ENCODE results near the gene SLC25A51.

Gene SLC25A51

DNA sequence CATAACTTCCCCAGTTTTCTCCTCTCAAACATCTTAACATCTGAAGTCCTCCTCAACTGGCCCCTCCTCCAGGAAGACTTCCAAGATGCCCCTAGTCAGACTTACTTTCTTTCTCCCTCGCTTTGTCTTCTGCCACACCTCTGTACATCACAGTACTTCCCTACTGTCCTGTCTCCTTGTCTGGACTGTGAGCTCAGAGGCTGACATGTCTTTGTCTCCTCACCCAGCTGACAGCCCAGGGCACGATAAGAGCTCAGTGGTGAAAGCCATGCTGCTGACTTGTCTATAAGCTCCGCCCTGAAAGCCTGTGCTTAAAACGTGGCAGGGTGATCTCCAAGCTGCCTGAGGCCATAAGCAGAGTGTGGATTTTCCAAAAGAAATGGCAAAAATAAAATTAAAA lies 33.0 kb upstream of the SLC25A51 start:
- no peak for DNase-seq

DNA sequence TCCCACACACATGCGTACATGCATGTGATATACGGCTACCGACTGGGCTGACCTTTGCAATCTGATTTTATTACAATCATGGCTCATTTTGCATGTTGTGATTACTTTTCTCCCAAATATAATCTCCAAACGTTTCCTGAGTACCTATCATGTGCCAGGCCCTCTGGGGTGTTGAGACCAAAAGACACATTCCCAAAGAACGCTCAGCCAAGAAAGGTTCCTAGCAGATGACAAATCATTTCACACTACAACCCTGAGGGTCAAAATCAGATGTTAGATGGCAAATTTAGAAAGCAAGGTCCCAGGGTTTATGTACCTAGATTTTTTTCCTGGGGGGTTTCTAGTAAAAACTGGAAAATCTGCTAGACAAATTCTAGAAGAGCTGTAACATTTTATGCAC lies 32.4 kb upstream of the SLC25A51 start:
- DNase-seq, result no peak

DNA sequence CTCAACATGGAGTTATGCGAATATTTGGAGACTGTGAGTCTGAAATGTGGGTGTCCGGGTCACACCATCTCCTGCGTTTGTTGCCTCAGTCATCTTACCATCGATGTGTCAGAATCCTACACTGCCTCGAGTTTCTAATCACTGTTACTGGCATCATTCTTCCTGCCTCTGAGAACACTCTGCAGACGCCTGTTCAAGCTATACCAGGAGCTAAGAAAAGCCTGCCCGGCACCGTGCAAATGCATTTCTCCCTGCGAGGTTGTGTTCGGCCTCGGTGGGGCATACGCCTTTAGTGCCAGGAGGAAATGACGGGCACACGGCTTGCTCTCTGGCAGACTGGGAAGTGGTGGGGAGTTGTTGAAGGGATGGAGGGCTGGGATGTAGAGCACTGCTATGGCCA lies 31.2 kb upstream of the SLC25A51 start:
- DNase-seq, result no peak

- no peak for DNase-seq
These were observed 27.7 kb upstream of the SLC25A51 start for GRCh38 chr9:37931592-37931991.

DNA sequence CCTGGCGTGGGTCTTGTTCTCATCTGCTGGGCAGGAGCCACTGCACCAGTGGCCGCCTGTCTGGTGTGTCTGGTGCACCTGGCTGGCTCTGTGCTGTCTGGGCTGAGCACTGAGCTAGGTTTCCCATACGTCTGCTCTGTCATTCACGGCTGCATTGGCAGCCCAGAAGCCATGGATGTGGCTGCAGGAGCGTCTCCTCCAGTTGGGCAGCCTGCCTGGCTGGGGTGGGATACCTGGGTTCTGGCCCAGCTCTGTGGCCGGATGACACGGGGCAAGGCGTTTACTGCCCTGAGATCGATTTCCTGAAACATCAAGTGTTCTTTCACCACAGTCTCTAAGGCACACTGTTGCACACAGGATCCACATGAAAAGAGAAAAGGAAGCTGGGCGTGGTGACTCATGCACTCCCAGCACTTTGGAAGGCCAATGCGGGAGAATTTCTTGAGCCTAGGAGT lies 25.5 kb upstream of the SLC25A51 start:
- DNase-seq, result no peak

DNA sequence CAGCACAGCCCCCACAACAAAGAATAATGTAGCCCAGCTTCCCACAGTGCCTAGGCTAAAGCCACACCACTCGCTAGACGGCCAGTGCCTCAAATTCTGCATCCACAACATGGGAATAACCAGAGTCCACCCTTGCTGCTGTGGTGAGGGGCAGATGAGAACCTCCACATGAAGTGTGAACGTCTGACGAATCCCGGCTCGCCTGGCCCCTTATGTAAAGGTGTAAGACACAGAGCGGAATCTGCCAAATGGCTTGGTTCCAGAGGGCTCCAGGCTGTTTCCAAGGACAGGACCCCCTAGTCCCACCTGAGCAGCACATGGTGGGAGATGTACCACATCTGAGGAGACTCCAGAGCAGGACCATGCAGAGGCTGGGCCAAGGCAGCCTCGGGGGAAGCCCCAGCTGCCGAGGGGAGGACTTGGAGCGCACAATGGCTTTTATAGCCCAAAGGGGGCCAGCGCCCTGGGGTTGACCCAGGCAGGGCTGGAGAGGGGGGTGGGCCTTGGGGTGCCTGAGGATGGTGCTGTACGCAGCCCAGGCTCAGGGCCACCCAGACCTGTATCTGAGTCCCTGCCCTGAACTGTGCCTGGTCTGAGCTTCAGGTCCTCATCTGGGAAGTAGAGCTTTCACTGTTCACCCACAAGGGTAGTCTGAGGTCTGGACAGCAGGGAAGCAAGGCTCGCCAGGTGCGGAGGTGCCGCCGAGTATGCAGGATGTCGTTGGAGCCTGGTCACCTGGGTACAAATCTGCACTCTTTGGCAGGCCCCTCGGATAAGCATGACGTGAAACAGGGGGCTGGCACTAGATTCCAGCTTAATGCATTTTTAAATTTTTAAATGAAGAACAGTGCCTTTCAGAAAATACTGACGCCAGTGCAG lies 24.9 kb upstream of the SLC25A51 start:
- DNase-seq, result no peak

- DNase-seq, result no peak
These were observed 23.9 kb upstream of the SLC25A51 start for GRCh38 chr9:37927601-37928551.

DNA sequence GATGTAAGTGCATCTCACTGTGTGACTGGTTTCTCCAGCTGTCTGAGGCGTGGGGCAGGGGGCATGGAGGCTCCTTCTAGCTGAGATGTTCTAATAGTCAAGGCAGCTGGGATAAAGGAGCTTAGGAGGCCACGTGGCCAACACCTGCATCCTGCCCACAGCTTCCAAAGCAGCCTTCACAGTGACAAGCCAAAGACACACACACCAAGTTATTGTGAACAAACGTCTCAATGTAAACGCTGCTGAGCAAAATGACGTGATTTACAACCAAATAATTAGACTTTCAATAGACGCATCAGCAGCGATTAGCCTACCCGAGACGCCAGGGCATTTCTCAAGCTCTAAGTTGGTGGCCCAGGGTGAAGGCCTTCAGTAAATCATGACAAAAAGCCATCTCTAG lies 23.2 kb upstream of the SLC25A51 start:
- DNase-seq, result no peak

DNA sequence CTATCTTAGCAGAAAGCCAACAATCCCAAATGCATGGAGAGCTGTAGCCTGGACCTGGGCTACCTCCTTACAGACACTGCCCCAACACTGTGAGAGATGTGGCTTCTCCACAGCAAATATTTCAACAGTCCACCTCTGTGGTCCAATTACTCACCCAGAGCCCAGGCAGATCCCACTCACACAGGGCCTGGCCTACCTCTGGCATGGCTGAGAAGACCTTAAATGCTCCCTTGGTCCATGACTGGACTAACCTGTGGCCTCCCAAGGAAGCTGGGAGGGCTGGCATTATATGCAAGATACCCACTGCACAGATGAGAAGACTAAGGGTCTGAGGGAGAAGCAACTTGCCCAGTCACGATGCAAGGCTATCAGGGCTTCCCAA lies 22.8 kb upstream of the SLC25A51 start:
- DNase-seq, result no peak

GRCh38 chr9:37925786-37926736 lies 22.1 kb upstream of the SLC25A51 start:
- DNase-seq, result no peak

GRCh38 chr9:37925006-37925405 lies 21.1 kb upstream of the SLC25A51 start:
- no peak for DNase-seq

GRCh38 chr9:37924538-37924937 lies 20.6 kb upstream of the SLC25A51 start:
- DNase-seq, result no peak

DNA sequence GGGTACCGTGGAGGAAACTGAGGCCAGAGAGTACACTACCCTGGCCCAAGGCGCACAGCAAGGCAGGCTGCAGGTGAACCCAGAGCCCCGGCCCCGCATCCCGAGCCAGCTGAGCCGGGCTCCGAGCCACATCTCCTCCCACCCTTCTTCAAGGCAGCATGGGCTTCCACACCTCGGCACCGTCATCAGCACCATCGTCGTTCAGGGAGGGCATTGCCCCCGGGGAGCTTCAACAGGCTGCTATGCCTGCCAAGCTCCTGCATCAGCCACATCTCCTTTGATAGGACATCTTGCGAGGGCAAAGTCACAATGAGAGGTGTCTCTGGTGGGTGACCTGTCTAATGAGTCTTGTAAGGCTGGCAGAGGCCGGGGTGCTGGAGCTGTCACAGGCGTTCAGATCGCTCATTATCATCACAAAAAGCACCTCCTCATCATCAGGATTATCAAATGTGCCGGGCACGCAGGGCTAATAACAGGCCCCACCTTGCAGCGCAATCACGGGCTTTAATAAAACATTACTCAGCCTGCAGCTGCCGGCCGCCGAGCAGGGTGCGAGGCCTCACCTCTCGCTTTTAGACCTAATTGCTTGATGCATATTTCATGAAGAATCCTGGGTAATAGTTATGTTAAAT lies 20.0 kb upstream of the SLC25A51 start:
- no peak for DNase-seq

DNA sequence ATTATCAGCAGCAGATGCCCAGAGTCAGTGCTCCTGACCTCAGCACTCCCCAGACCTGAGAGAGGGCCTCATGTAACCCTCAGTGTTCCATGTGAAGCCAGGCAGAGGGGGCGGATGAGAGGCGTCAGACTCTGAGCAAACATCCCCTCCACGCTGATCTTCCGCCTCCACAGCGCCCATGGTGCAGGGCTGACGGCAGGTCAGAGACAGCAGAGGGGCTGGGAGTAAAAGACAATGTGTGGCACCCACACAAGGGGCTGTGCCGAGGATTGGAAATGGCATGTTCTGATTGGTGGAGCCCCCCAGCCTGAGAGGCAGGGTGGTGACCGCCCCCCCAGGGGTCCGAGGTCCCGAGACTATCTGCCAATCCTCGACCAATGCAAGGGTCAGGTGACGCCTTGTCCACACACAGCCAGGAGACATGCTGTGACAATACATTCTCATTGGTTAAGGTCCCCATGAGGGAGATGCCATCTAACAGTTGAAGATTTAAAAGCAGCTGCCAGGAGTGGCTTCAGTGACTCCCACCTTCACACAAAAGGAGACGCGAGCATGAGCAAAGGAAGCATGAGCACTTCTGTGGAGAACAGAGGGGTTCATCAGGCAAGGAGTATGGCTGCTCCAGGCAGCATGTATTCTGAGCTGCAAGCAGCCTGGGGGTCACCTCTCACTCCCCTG lies 19.3 kb upstream of the SLC25A51 start:
- DNase-seq, result no peak

DNA sequence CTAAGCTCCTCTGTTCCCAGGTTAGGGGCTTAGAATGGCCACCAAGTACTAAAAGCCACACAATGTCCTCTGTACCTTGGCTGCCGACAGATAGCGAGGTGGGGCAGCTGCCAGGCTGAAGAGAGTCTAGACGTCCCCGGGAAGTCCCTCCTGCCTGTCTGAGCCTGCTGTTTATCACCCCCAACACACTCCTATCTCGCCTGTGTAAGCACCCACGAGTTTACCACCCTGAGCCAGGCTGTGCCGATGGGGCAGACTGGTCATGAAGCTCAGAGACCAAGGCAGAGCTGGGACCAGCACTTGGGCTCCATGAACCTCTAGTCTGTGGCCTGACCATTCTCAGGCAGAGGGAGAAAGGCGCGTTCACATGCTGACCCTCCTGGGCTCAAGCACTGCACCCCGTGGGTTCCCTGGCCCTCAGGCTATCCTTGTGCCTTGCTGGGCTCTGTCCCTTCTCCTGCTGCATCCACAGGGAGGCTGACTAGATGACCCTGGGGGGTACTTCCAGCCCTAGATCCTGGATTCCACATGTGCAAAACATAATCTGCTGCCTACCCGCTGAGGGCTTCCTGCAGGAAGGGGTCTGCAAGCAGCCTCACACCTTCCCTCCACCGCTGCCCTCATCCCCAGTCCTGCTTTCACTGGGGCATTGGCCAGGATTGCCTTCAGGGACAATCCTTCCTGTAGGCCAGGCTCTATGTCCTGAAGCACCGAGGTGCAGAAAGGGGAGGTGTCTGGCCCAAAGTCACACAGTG lies 18.6 kb upstream of the SLC25A51 start:
- no peak for DNase-seq

DNA sequence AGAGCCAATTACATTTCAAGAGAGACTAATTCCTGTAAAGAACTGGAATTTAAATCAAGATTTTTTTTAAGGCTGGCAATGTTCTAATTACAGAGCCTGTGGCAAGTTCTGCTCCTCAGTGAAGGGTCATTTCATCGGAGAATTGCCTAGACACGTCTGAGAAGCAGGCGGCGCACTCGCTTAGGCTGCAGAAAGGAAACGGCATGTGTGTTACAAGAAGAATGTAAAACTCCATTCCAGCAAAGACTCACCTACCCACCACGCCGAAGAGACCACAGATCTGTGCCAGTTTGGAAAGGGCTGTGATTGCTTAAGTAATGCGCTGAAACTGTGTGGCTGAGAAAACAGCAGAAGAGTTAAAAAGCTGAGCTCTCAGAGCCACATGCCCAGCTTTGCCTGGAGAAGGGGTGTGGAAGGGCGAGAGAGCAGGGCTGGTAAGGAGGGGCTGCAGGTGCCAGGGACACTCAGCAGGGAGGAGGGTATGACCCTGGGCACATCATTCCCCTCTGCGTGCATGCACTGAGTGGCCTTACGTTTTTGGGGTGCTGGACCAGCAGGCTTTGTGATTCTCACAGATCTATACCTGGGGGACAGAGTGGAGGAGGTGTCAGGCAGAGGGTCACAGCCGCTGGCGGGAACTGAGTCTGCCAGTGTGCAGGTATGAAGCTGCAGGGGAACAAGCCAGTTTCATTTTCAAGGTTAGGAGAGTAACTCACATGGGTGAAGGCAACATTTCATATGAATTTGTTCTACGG lies 17.8 kb upstream of the SLC25A51 start:
- DNase-seq, result no peak

- no peak for DNase-seq
These were observed 17.2 kb upstream of the SLC25A51 start for GRCh38 chr9:37921168-37921510.

- no peak for DNase-seq
These were observed 16.7 kb upstream of the SLC25A51 start for GRCh38 chr9:37920471-37921167.

DNA sequence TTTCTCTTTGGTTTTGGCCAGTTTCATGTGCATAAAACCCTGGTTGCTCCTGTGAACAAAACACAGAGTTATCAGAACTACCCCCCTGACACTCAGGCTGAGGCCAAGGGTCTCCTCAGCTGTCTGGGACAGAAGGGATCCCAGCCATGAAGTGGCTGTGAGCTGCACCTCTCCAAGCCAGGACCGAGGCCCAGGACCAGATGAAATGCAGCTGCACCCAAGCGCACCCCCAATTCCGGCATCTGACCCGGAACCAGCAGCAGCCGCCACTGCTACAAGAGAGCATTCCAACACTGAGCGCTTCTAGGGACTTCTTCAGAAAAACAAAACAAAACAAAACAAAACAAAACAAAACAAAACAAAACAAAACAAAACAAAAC lies 16.0 kb upstream of the SLC25A51 start:
- DNase-seq, result no peak
